Left lung (tissue), 14 donors: ENCODE results near the gene GPR151. TPM values are rescaled to one million over a fixed set of nuclear protein-coding genes. Genes with fewer than 3 reads are reported as not detected.
"Not testable (repeated sequence)": the region's sequence is repeated elsewhere in the genome, so short reads cannot be mapped to it uniquely, and the experiment has no call there.

ENCODE experiments used
- ATAC-seq: fragments of 200-7000 bp; cut with Tn5 transposase; one replicate; pipeline ENCODE4 v1.9.1; 2020; ENCODE audit warnings: moderate library complexity
- DNase-seq, 4 donors: peaks; one replicate each; pipeline ENCODE4 v3.0.0-alpha.2; 2013 to 2020
- H3K27ac ChIP-seq, 2 donors: fragments of 200-600 bp; sonication (generic) in 1 of 2; one replicate each; pipeline versions ENCODE4 v1.5.0 to v1.8.0; 2020 to 2021
- H3K27me3 ChIP-seq, 2 donors: fragments of 200-600 bp; sonication (generic) in 1 of 2; one replicate each; pipeline versions ENCODE4 v1.5.0 to v1.8.0; 2020 to 2021
- H3K36me3 ChIP-seq, 2 donors: fragments of 200-600 bp; sonication (generic) in 1 of 2; one replicate each; pipeline versions ENCODE4 v1.5.0 to v1.8.0; 2020 to 2021
- H3K4me1 ChIP-seq, 2 donors: fragments of 200-600 bp; one replicate each; pipeline ENCODE4 v1.8.0; 2021
- H3K4me3 ChIP-seq, 2 donors: fragments of 200-600 bp; sonication (generic) in 1 of 2; one replicate each; pipeline versions ENCODE4 v1.5.0 to v1.8.0; 2020 to 2021; ENCODE audit warnings: mild to moderate bottlenecking in 1 of 2
- H3K9me3 ChIP-seq, 2 donors: fragments of 200-600 bp; sonication (generic) in 1 of 2; one replicate each; pipeline versions ENCODE4 v1.5.0 to v1.8.0; 2020 to 2021
- intact Hi-C, 2 donors: fragments of 100-400 bp; cut with DNase I; formaldehyde crosslinking; loops; one replicate each; pipeline versions ENCODE4 v1.11.2 to v1.14.2; 2022
- long read RNA-seq, 12 donors: library from polyadenylated mRNA in 2 of 12; unstranded in 2 of 12; transcript quantifications; one replicate each; pipeline ENCODE4 v2.0.0 and lab custom pipeline, GENCODE V29; 2019 to 2026
- polyA plus RNA-seq, 6 donors: library from polyadenylated mRNA; unstranded; fragments of 120-200 nt; gene quantifications; one replicate each; pipeline ENCODE4 v1.2.1, GENCODE V29; 2013; ENCODE audit not compliant: insufficient read length in 6 of 6
- total RNA-seq, 2 donors: library from RNA; stranded (reverse); fragmentation: NEBNext Ultra II Directional; extraction: Animal tissue kit (Norgen Biotek cat#: 25700); gene quantifications; one replicate each; pipeline ENCODE4 v1.2.1, GENCODE V29; 2021
- TF ChIP-seq, protein P1 (sequence below), 2 donors: fragments of 200-600 bp; sonication (generic) in 1 of 2; IDR thresholded peaks; one replicate each; pipeline versions ENCODE4 v1.5.0 to v1.8.0; 2021; ENCODE audit warnings: antibody characterized with exemption in 2 of 2
- donor health status: DM: no; HTN: yes; CAD: no.
- donor health status: DM: no; HTN: no; CAD: no.

Gene GPR151
- total RNA-seq (not detected), polyA plus RNA-seq (not detected)
- long read RNA-seq, donor 1 = 0 reads
- long read RNA-seq, donor 2 = 0 reads
- long read RNA-seq, donor 3 = 0 reads
- long read RNA-seq, donor 4 = 0 reads
- long read RNA-seq, donor 5 = 0 reads
- long read RNA-seq, donor 6 = 0 reads
- long read RNA-seq, donor 7 = 0 reads
- long read RNA-seq, donor 8 = 0 reads
- long read RNA-seq, donor 9 = 0 reads
- long read RNA-seq, donor 10 = 0 reads
- long read RNA-seq, donor 11, partial matches to known transcripts = 0 of 1 reads
- long read RNA-seq, donor 11, other reads (novel, unspliced or antisense) = 0 of 1 reads
- long read RNA-seq, donor 12 = 0 reads

DNA sequence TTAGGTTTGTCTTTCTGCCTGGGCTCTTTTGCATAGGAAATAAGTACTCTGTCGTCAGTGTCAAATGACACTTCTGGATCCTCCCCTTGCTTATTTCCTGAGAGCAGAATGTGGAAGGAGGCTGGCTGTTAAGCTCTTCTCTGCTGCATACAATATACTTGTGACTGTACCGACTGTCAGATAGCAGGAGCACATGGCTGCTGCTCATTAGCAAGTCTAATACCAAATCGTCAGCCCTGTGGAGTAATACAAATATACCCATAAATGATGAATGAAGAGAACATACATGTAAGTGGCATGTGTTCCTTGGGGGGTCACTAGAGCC is at the start of gene GPR151:
Gene GPR151, minus strand, starts transcription at position 40 of the 325 bp plus-strand sequence. CDS start 77 bp downstream, outside the sequence.
- no peaks in the 10 kb centered on the region for H3K9me3 ChIP-seq
- no peak for ATAC-seq
- no peak within 1 kb of the TSS for H3K4me3 ChIP-seq
- no peaks in the 10 kb centered on the region for H3K4me1 ChIP-seq
- no peaks in the 10 kb centered on the region for H3K27me3 ChIP-seq
- no peak within 1 kb of the TSS for H3K27ac ChIP-seq
- H3K36me3 ChIP-seq = peaks cover 0 to 21% of the 10 kb centered on the region in 2 donors
- intact Hi-C loops = no loop called here
- DNase-seq = no peak
- TF ChIP-seq, protein P1, sequence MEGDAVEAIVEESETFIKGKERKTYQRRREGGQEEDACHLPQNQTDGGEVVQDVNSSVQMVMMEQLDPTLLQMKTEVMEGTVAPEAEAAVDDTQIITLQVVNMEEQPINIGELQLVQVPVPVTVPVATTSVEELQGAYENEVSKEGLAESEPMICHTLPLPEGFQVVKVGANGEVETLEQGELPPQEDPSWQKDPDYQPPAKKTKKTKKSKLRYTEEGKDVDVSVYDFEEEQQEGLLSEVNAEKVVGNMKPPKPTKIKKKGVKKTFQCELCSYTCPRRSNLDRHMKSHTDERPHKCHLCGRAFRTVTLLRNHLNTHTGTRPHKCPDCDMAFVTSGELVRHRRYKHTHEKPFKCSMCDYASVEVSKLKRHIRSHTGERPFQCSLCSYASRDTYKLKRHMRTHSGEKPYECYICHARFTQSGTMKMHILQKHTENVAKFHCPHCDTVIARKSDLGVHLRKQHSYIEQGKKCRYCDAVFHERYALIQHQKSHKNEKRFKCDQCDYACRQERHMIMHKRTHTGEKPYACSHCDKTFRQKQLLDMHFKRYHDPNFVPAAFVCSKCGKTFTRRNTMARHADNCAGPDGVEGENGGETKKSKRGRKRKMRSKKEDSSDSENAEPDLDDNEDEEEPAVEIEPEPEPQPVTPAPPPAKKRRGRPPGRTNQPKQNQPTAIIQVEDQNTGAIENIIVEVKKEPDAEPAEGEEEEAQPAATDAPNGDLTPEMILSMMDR (IDR thresholded peaks at IDR 0.05) = no peak

DNA sequence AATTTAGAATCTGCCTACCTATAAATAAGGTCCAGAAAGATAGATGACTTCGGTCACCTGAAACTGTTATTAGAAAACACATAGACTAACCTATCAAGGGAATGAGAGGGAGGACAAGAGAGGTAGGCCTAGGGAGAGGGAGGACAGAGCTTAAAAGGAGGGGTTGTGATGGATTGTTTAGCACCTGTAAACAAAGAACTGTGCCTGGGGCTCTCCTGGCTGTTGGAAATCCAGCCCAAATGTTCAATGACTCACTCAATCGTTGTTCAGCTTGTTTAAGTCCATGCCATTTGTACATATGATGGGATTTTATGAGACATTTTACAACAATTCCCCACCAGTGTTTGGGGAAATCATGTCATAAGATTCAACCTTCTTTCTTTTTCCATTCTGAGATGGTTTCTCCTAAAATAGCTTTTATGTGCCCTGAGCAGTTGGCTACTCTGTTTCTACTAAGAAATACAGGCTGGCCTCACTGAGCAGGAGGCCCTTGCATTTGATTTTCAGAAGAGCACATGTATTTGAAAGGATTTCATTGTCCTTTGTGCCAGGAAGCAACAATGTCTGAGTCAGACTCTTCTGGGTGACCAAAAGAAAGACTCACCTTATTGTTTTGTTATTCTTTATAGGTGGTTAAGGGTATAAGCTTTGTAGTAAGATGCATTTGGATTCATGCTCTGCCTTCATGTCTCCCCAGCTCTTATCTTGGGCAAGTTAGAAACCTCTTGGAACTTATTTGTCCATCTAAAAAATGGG is 48.2 kb upstream of the GPR151 start:
- DNase-seq = no peak
- H3K27ac ChIP-seq = no peak overlapping the region

DNA sequence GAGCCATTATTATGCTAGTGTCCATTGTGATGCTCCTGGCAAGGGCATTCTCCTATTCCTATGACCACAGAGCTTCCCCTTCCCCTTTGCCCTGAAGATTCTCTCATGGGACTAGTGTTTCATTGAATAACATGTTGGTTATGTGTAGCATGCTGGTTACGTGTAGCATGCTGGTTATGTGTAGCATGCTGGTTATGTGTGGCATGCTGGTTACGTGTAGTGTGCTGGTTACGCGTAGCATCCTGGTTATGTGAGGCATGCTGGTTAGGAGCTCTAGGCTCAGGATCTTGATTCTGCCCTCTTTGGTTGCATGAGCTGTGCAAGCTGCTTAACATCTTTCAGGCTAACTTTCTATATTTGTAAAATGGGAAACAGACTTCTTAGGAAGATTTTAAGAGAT is 46.5 kb upstream of the GPR151 start:
- H3K27ac ChIP-seq = no peak overlapping the region
- intact Hi-C loops = no loop called here
- no peaks in the 10 kb centered on the region for H3K4me1 ChIP-seq
- no peak overlapping the region for H3K4me3 ChIP-seq
- no peaks in the 10 kb centered on the region for H3K36me3 ChIP-seq
- ATAC-seq (no peak), DNase-seq (no peak)
- TF ChIP-seq, protein P1 (IDR thresholded peaks at IDR 0.05) = no peak
- no peaks in the 10 kb centered on the region for H3K9me3 ChIP-seq
- H3K27me3 ChIP-seq = no peaks in the 10 kb centered on the region

More for the DNA sequence above, 48.2 kb upstream of the GPR151 start:
- no peaks in the 10 kb centered on the region for H3K4me1 ChIP-seq
- intact Hi-C loops = no loop called here
- TF ChIP-seq, protein P1 (IDR thresholded peaks at IDR 0.05) = no peak
- H3K9me3 ChIP-seq = no peaks in the 10 kb centered on the region
- ATAC-seq = no peak
- H3K36me3 ChIP-seq = no peaks in the 10 kb centered on the region
- H3K27me3 ChIP-seq = no peaks in the 10 kb centered on the region
- no peak overlapping the region for H3K4me3 ChIP-seq

DNA sequence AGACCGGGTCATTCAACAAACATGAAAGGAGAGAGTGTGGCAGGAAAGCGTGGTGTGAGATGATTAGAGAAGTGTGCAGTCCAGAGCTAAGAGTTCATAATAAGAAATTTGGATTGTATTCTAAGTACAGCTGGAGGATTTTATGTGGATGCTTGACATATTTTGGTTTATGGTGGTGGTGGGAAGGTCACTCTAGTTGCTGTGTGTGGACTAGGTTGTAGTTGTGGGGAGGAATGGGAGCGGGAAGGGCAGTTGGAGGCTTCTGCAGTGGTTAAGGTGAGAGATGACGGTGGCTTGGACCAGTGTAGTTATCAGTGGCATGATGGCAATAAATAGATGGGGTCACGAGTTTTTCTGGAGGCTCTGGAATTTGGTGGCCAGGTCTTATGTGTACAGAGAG is 45.7 kb upstream of the GPR151 start:
- Histone ChIP-seq H3K27me3 (no peaks in the 10 kb centered on the region), H3K36me3 (no peaks in the 10 kb centered on the region), H3K27ac (no peak overlapping the region), H3K9me3 (no peaks in the 10 kb centered on the region), H3K4me1 (no peaks in the 10 kb centered on the region), H3K4me3 (no peak overlapping the region)
- no peak for DNase-seq
- intact Hi-C loops = no loop called here
- ATAC-seq = no peak
- TF ChIP-seq, protein P1 (IDR thresholded peaks at IDR 0.05) = no peak

DNA sequence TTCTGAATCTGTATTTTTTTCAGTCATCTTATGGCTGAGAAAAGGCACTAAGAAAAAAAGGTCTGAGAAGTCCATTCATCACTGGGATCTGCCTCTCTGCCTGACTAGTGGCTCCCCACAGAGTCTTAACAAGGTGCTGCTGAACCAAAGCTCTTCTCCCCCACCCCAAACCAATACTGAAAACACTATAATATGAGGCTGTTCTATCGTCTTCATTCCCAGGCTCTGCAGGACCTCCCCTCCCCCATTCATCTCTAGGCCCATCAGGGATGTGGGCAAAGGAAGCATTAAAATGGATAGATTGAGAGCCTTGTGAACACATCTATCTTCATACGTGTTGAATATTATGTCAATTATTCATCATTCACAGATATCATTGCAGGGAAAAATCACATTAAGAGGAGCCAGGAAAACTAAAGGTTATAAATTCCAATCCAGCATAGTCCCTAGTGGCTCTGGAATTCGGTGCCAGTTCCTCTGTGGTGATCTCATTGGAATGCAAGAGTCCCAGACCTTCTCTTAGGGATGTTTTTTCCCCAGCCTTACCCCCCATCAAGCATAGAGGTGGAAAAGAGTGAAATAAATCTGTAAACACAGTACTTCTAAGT is 44.3 kb upstream of the GPR151 start:
- Histone ChIP-seq H3K27ac (no peak overlapping the region), H3K27me3 (no peaks in the 10 kb centered on the region), H3K4me3 (no peak overlapping the region), H3K4me1 (no peaks in the 10 kb centered on the region), H3K9me3 (no peaks in the 10 kb centered on the region), H3K36me3 (no peaks in the 10 kb centered on the region)
- DNase-seq = no peak
- TF ChIP-seq, protein P1 (IDR thresholded peaks at IDR 0.05) = no peak
- intact Hi-C loops = no loop called here
- ATAC-seq = no peak

DNA sequence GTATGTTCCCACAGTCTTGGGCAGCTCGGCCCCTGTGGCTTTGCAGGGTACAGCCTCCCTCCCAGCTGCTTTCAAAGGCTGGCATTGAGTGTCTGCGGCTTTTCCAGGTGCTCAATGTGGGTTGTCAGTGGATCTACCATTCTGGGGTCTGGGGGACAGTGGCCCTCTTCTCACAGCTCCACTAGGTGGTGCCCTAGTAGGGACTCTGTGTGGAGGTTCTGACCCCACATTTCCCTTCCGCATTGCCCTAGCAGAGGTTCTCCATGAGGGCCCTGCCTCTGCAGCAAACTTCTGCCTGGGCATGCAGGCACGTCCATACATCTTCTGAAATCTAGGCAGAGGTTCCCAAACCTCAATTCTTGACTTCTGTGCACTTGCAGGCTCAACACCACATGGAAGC is 40.9 kb upstream of the GPR151 start:
- intact Hi-C loops, H3K27ac ChIP-seq, H3K4me1 ChIP-seq, DNase-seq, ATAC-seq, H3K36me3 ChIP-seq, H3K9me3 ChIP-seq, H3K4me3 ChIP-seq, H3K27me3 ChIP-seq: not testable (repeated sequence)
